NCI-H146 treated with DMSO at 0.1 percent for 48 hours (cell line): ENCODE data around the gene OOSP4B.
"Not testable (repeated sequence)": the region's sequence is repeated elsewhere in the genome, so short reads cannot be mapped to it uniquely, and the experiment has no call there.

ENCODE experiments used
- DNase-seq: peaks from one replicate; lab custom pipeline; 2025; ENCODE audit not compliant: unreplicated experiment; lab: John Stamatoyannopoulos, UW

The OOSP4B gene

DNA sequence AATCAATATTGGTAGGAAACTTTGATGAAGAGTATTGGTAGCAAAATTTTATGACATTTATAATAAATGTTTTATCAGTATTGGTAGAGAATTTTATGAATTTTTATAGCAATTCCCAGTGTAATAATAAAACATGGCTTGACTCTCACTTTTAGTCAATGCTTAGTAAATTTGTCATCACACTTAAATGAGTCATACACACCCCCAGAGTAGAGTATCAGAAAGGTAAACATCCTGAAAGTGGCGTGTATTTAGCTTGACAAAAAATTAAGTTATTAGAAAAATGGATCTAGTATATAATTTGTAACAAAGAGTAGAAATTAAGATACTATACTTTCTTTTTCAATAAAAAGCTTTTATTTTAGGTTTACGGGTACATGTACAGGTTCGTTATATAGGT is 42.1 kb downstream of the OOSP4B start:
- no peak for DNase-seq

DNA sequence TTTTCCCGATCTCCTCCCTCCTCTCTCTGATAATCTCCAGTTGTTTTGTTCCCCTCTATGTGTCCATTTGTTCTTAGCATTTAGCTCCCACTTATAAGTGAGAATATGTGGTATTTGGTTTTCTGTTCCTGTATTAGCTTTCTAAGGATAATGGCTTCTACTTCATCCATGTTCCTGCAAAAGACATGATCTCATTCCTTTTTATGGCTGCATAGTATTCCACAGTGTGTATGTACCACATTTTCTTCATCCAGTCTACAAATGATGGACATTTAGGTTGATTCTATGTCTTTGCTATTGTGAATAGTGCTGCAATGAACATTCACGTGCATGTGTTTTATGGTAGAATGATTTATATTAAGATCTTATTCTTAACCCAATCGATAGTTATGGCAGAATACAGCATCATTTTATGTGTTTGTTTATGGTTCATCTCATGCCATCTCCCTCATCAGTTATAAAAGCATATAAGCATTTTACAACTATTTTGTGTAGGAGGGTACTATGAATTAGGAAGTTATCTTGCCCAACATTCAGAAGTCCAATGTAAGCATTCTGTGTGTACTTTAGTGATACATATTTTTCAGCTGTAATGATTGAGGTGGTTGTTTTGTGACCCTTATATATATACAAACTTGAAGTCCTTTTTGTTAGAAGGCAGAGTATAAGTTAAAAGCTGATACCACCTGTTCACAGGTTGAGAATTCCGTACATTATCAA is 42.7 kb downstream of the OOSP4B start:
- no peak for DNase-seq

DNA sequence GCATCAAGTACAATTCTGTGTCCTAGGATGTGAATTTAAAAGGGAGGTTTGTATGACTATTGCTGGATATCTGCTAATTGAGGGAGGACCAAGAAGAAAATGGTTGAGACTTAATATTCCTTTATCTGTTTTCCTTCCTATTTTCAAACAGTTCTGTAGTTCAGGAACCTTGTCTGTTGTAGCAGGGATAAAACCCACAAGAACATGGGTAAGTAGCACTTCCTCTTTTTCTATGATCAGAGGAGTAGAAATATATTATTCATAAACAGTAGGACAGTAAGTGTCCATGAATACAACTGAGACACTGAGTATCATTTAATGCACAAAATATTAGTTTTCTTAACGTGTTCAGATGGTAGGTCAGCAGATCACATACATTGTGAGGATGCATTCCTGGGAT is 47.1 kb downstream of the OOSP4B start:
- no peak for DNase-seq

DNA sequence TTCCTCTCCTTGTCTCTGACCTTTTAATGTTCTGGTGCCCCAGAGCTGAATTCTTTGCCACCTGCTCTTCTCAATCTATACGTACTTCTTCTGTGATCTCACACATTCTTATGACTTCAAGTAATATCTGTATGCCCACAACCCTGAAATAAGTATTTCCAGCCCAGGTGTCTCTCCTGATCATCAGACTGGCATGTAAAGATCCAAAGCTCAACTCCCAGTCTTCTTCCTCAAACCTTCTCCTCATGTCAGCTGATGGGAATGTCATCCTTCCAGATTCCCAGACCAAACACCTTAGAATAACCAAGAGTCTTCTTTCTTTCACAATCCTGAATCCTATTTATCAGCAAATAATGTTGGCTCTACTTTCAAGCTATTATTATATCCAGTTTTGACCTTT is 48.8 kb downstream of the OOSP4B start:
- no peak for DNase-seq

DNA sequence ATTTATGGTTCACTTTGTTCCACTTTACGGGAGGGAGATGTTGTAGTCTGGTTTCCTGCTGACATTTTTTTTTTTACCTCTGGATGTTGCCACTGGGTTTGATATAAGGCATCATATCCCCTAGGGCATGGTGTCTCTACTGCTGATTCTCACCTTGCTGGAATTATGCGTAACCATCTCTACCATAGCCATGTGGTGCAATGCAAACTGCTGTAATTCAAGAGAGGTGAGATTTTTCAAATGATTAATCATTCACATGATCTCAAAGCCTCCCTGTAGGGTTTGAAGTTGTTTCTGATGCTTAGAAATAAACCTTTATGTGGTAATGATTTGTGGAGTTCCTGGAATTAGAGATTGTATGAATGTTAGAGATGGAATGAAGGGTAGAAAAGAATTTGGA is 52.5 kb downstream of the OOSP4B start:
- no peak for DNase-seq

DNA sequence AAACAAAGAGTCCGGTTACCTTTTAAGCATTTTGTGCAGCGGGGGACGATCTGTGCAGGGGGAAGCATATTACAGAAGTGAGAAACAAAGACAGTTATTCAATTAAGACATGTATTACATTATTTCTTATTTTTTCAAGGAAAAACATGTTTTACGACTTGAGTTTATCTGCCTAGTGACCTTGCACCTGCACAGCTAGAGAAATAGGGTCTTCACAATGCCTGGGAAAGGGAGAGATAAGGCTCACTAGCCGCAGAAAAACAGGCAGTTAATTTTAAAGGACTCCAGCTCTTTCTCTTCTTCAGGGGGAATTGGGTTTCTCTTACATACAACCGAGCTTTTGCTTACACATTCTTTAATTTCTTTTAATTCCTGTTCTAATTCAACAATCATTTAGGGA is 54.7 kb downstream of the OOSP4B start:
- not testable (repeated sequence) for DNase-seq

DNA sequence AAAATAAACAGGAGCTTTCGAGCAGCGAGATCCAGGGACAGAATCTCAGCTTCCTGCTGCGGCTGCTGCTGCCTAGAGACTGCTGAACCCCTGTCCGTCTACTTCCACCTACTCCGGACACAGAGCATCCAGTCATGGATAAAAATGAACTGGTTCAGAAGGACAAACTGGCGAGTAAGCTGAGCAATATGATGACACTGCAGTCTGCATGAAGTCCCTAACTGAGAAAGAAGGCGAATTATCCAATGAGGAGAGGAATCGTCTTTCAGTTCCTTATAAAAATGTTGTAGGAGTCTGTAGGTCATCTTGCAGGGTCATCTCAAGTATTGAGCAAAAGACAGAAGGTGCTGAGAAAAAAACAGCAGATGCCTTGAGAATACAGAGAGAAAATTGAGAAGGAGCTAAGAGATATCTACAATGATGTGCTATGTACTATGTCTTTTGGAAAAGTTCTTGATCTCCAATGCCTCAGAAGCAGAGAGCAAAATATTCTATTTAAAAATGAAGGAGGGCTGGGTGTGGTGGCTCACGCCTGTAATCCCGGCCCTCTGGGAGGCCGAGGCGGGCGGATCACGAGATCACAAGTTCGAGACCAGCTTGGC is 60.3 kb downstream of the OOSP4B start:
- DNase-seq: no peak

DNA sequence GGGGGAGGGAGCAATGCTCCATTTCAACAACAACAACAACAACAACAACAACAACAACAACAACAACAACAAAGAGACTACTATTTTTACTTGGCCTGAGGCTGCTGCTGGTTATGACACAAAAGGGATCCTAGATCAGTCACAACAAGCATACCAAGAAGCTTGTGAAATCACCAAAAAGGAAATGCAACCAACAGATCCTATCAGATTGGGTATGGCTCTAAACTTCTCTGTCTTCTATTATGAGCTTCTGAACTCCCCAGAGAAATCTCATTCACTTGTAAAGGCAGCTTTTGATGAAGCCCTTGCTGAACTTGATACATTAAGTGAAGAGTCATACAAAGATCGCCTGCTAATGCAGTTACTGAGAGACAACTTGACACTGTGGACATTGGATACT is 61.0 kb downstream of the OOSP4B start:
- DNase-seq: no peak

DNA sequence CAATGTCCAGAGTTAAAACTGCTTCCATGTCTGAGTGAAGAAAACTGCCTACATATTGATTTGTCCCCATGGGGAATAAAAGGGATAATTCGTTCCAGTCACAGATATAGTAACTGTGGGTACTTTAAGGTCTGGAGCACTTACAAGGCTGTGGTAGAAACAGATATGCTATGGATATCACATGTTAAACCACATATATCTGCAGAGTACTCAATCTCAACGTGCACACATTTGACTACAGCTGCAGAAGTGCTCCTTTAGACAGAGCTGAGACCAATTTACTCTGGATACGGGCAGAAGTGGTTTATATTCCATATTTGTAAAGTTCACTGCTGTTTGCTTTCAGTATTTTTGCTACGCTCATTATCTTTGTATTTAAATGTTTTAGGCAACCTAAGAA is 61.8 kb downstream of the OOSP4B start:
- no peak for DNase-seq

DNA sequence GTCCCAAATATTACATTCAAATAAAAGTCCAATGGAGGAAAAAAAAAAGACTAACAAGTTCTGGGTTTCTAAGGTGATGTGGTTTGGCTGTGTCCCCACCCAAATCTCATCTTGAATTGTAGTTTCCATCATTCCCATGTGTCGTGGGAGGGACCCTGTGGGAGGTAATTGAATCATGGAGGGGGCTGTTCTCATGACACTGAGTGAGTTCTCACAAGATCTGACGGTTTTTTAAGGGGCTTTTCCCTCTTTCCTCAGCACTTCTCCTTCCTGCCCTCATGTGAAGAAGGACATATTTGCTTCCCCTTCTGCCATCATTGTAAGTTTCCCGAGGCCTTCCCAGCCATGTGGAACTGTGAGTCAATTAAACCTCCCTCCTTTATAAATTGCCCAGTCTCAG is 63.6 kb downstream of the OOSP4B start:
- no peak for DNase-seq
